Activated CD4-positive, CD25-positive, alpha-beta regulatory T cell treated with anti-CD3 and anti-CD28 coated beads, Interleukin-2, amount 50 U/mL, for 72 hours (primary cell): ENCODE measurements around the gene THOC6.

Experiments
- DNase-seq: peaks from one replicate; pipeline ENCODE4 v3.0.0; 2021

THOC6 gene

DNA sequence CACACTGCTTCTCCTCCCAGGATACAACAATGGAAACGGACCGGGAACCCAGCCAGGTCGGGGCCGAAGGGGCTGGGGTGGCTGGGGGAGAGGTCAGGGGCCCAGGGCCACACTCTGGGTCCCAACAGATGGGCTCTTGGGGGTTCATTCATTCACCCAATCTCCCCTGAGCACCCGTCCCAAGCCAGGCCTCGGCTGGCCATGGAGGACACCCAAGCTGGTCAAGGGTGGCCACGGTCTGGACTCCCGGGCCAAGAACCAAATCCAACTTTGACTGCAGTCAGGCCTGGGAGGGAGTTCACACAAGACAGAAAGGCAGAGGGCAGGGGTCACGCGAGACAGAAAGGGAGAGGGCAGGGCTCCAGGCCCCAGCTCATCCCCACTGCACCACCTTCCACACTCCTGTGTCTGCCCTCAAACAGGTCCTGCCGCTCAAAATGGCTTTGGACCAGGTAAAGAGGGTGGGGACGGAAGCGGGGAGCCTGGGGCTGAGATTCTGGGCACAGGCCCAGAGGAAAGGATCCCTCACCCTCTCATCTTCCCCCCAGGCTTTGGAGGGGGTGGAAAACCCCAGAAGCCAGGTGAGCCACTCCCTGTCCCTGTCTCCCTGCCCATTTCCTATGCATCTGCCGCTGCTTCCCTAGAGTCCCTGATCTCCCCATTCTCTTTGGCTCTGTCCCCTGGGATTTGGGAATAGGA is 31.3 kb upstream of the THOC6 start:
- no peak for DNase-seq

DNA sequence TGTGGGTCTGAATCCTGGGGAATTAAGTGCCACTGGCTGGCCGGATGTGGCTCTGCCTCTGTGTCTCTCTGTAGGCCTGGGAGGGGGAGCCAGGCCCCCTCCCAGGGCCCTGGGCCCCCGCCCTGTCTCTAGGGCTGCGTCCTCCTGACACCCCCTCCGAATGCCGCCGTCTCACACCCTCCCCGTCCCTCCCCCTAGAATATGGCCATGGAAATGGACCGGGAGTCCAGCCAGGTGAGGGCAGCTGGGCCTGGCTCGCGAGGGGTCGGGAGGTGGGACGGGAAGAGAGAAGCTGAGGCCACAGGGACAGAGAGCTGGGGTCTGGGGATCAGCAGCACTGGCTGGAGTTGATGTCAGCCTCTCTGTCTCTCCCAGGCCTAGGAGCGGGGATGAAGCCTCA is 27.5 kb upstream of the THOC6 start:
- DNase-seq, result no peak

DNA sequence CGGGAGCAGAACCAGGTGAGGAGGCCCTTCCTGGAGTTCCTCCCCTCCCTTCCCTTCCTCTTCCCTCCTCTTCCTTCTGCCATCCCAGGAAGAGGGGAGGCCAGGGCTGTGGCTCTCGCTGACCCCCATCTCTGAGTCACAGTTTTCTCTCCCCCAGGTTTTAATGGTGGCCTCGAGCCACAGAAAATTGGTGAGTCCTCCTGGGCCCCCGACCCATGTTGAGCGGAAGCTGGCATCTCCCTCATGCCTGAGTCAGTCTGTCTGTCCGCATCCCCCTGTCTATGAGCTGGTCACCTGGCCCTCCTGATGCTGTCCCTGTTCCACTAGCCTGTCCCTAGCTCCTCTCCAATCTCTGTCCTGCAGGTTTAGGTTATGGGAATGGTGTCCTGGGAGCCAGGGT is 23.9 kb upstream of the THOC6 start:
- DNase-seq, result no peak

- DNase-seq, result no peak
Observed at GRCh38 chr16:3000540-3000939, 23.3 kb upstream of the THOC6 start.

GRCh38 chr16:3001316-3001715 is 22.5 kb upstream of the THOC6 start:
- DNase-seq, result no peak

- DNase-seq, result peak; percentile 95
Observed at GRCh38 chr16:3003582-3004270, 20.1 kb upstream of the THOC6 start.

DNA sequence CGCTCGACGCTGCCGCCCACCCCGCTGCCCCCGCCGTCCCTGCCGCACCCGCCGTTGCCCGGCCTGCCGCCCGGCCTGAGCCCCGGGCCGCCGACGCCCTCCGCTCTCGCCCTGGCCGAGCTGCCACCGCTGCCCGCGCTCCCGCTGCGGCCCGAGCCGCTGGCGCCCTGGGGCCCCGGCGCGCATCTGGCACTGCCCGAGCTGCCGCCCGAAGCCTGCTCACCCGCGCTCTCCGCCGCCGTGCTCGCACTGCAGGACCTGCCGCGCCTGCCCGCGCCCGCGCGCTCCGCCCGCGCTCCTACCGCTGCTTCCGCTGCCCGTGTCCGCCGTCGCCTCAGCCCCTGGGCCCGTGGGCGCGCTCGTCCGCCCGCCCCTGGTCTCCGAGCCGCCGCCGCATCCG is 19.5 kb upstream of the THOC6 start:
- DNase-seq, result no peak

DNA sequence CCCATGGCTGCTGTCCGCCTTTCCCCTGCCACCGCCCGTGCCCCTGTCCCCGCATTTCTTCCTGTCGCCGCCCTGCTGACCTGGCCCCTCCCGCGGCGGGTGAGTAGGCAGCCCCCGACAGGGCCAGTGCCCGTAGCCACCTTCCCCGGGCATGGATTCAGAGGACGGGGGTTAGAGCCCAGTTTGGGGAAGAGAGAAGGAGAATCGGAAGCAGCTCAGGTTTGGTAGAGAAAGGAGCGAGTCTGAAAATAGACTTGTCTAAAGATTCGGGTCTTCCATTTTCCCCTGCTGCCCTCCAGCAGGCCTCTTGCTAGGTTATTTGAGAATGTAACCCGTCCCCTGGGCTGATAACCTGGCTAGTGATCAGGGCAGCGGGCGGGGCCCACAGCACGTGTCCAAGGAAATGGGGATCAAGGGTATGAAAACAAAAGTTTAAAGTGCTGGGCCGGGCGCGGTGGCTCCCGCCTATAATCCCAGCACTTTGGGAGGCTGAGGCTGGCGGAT is 19.0 kb upstream of the THOC6 start:
- DNase-seq, result no peak

DNA sequence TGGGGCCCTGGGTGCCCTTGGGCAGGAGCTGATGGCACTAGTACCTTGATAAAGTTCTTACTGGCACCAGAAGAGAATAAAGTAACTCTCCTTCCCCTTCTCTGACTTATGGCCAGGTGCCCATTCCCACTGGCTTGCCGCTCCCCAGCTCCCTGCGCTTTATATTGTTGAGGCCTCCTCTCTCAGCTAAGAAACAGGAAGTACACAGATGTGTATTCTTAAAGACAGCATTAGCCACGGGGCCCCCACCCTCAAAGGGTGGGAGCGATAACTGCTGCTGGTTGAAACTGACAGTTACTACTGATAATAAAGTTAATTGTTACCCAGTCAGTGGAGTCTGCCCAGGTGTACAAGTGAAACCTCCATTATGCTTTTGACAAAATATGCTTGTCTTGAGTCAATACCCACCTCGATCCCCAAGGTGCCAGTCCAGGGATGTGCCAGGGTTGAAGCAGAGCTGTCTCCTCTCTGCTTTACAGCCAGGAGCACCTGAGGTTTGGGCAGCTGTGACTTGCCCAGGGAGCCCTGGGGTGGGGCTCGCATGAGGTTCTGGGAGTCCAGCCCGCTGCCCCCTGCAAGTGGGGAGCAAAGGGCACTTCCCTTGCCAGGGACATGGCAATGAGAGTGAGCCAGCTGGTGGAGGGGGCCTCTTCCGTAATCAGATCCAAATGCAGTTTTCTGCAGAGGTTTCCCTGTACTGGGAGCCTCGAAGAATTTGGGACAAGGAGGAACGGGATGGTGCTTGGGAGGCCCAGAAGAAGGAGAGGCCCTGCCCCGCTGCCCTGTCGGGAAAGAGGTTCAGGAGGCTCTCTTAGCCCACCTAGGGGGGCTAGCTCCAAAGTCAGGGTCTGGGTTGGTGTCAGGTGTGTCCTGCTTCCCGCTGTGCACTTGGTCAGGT is 16.5 kb upstream of the THOC6 start:
- no peak for DNase-seq

GRCh38 chr16:3007957-3008689 is 15.7 kb upstream of the THOC6 start:
- DNase-seq, result no peak

DNA sequence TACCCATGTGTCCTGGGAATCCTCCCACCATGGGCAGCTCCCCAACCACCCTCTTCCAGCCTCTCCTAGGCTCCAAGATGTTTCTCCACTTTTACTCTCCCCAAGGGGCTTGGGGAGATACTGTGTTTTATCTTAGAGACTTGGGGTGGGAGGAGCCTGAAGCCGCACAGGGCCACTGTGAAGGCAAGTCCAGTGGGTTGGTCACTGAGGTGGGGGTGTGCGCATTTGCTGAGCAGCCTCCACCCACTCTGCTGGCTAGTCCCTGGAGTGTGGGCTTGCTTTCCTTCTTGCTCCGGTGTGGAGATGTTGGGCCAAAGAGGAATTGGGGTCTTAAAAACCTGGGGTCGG is 15.2 kb upstream of the THOC6 start:
- no peak for DNase-seq

DNA sequence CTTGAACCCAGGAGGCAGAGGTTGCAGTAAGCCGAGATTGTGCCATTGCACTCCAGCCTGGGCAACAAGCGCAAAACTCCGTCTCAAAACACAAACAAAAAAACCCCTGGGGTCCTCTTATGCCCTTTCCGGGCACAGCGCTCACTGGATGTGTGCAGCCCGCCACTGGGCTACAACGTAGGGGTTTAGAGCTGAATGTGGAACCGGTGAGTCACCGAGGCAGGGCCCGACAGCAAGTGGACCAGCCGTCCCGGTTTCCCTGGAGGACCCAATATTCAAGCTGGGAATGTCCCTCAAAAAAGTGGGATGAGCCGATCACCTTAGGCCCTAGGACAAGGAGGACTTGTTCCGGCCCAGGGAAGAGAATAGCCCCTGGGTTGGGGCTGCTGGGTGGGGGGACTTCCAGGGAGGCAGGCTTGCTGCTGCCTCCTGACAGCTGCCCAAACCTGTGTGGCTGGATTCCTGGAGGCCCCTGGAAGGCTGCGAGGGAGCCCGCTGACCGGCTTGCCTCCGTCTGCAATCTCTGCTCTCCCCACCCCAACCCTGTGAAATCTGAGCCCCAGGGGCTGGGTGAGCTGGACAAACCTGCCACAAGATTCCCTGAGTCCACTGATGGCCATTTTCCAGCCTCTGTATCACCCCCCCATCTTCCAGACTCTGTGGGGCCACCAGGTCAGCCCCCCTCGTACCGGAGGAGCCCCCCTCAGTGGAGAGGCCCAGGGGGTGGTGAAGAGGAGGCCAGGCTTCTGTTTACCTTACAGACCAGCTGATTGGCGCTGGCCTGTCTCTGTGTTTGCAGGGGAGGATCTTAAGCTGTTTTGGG is 14.1 kb upstream of the THOC6 start:
- no peak for DNase-seq

DNA sequence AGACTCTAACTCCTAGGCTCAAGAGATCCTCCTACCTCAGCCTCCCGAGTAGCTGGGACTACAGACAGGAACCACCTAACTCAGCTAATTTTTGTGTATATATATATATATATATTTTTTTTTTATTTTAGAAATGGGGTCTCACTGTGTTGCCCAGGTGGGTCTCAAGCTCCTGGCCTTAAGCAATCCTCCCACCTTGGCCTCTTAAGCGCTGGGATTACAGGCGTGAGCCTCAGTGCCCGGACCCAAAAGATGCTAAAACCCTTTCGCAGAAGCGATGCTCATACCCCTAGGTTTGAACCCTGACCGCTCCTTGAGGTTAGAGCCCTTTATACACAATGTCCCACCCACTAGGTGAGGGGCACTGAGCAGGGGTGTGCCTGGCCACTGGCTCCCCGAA is 13.3 kb upstream of the THOC6 start:
- DNase-seq, result no peak

GRCh38 chr16:3012246-3012645 is 11.6 kb upstream of the THOC6 start:
- DNase-seq, result no peak

DNA sequence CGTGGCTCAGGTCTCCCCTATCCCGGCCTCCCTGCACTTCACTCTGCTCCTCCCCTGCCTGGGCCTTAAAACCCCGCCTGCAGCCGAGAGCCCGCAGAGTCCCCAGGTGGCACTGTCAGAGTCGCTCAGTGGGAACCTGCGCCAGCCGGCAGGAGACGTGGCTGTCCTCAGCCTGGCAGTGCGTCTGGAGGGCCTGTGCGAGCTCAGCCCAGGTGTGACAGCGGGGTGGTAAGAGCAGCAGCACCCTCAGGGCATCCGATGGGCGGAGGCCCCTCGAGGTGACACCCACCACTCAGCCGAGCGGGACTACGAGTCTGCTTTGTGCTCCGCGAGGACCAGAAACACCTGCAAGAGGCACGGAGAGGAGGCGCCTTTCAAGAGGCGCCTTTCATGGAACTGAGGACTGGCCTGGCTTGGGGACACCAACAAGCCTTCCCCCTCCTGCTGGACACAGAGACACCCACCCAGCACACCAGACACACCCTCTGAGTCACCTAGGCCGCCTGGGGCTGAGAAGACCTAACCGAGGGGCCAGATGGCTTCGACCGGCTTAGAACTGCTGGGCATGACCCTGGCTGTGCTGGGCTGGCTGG is 10.9 kb upstream of the THOC6 start, which contains the start of gene CLDN9:
CLDN9 (plus strand) TSS at position 96 of the 593 bp plus-strand sequence; CDS start at position 536, 440 bp downstream.
- no peak for DNase-seq

DNA sequence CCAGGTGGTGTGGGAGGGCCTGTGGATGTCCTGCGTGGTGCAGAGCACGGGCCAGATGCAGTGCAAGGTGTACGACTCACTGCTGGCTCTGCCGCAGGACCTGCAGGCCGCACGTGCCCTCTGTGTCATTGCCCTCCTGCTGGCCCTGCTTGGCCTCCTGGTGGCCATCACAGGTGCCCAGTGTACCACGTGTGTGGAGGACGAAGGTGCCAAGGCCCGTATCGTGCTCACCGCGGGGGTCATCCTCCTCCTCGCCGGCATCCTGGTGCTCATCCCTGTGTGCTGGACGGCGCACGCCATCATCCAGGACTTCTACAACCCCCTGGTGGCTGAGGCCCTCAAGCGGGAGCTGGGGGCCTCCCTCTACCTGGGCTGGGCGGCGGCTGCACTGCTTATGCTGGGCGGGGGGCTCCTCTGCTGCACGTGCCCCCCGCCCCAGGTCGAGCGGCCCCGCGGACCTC is 10.3 kb upstream of the THOC6 start:
- no peak for DNase-seq

DNA sequence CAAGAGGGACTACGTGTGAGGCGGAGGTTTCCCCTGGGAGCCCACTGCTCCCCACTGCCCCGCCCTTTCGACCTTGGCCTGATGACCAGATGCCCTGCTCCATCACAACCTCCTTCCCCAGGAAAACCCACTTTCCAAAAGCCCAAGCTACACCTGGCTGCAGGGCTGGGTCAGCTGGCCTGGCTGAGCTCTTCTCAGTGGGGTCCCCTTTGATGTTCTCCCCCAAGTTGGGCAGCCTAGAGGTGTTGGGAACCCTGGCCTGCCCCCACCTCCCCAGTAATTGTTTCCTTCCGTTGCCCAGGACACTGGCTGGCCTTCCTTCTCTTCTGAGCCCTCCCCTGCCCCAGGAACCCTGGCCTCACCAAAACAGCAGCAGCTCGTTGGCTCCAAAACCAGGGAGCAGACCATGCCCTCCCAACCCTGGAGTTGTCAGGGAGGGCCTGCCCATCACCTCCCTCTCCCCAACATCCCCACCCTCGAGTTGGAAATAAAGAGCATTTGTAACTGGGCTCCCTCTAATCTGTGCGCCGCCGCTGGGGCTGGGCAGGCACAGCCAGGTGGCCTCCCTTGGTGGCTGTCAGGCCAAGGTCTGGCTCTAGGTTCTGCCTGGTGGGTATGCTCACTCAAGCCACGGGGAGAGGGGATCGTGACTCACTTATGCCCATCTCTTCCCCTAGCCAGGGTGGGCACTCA is 9.7 kb upstream of the THOC6 start:
- DNase-seq, result no peak

GRCh38 chr16:3014971-3015370 is 8.9 kb upstream of the THOC6 start:
- DNase-seq, result no peak

- DNase-seq, result no peak
Observed at GRCh38 chr16:3015865-3016521, 7.8 kb upstream of the THOC6 start.

- no peak for DNase-seq
Observed at GRCh38 chr16:3017344-3017743, 6.5 kb upstream of the THOC6 start.
